AG04450 (cell line): ENCODE measurements around the gene GRIA3. TPM values are rescaled to one million over a fixed set of nuclear protein-coding genes. Genes with fewer than 3 reads are reported as not detected.

ENCODE experiments used
- CTCF ChIA-PET: fragments of 300-600, 350-600 bp; formaldehyde crosslinking; extraction: SDS; loops from one replicate; lab custom pipeline; 2022; ENCODE audit warnings: antibody characterized with exemption, inconsistent platforms; lab: Charles Lee
- POLR2A ChIA-PET: fragments of 350-600 bp; formaldehyde crosslinking; extraction: SDS; loops from one replicate; lab custom pipeline; 2021; ENCODE audit warnings: antibody characterized with exemption, inconsistent platforms; lab: Yijun Ruan, JAX
- DNase-seq: peaks from one replicate; pipeline ENCODE4 v3.0.0-alpha.2; 2011; ENCODE audit warnings: low read depth, low spot score
- H3K27ac ChIP-seq: one replicate; pipeline ENCODE4 v1.5.1; 2012; ENCODE audit warnings: low read depth, low read length, control low read depth
- H3K27me3 ChIP-seq: one replicate; pipeline ENCODE4 v1.6.0; 2012; ENCODE audit warnings: low read length; ENCODE audit not compliant: control insufficient read depth, insufficient read depth
- H3K4me3 ChIP-seq: 2 replicates; pipeline ENCODE4 v1.5.1; 2011; ENCODE audit warnings: mild to moderate bottlenecking, low read depth, low read length, control low read depth
- H3K9me3 ChIP-seq: 2 replicates; pipeline ENCODE4 v1.5.1; 2012; ENCODE audit warnings: low read length; ENCODE audit not compliant: control insufficient read depth, insufficient read depth
- polyA plus RNA-seq: library from polyadenylated mRNA; depleted of rRNA; stranded (reverse); fragments of >200 nt; gene quantifications from 2 replicates; pipeline ENCODE4 v1.2.3, GENCODE V29; 2011
- TF ChIP-seq, protein P1 (sequence below): IDR thresholded peaks from 2 replicates; pipeline ENCODE4 v1.5.1; 2011; ENCODE audit warnings: low read depth, low read length, control low read depth, inconsistent platforms

GRIA3 gene
- polyA plus RNA-seq, 1 experiment, result 0.06 TPM

DNA sequence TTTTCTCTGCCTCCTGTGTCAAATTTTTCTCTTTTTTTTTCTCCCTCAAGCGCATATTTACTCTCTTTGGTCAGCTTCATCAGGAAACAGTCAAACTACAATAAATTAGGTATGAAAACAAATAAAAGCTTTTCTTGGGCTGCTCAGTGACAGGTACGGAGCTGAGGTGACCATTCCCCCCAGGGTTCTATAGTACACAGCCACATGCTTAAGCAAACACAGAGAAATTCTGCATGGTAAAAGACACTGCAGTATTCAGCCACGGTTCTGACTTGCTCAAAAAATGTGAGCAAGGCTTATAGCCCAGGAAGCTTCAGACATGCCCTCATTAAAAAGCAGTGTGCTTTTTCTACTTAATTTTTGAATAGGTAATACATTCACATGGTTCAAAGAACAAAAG, 138.5 kb downstream of the GRIA3 start:
- ChIA-PET CTCF (no interaction called here), POLR2A (no interaction called here)
- H3K27ac ChIP-seq, result no peak overlapping the region
- H3K9me3 ChIP-seq, result no peaks in the 10 kb centered on the region
- TF ChIP-seq, protein P1, sequence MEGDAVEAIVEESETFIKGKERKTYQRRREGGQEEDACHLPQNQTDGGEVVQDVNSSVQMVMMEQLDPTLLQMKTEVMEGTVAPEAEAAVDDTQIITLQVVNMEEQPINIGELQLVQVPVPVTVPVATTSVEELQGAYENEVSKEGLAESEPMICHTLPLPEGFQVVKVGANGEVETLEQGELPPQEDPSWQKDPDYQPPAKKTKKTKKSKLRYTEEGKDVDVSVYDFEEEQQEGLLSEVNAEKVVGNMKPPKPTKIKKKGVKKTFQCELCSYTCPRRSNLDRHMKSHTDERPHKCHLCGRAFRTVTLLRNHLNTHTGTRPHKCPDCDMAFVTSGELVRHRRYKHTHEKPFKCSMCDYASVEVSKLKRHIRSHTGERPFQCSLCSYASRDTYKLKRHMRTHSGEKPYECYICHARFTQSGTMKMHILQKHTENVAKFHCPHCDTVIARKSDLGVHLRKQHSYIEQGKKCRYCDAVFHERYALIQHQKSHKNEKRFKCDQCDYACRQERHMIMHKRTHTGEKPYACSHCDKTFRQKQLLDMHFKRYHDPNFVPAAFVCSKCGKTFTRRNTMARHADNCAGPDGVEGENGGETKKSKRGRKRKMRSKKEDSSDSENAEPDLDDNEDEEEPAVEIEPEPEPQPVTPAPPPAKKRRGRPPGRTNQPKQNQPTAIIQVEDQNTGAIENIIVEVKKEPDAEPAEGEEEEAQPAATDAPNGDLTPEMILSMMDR, result no peak
- H3K4me3 ChIP-seq, result no peak overlapping the region
- H3K27me3 ChIP-seq, result no peaks in the 10 kb centered on the region
- DNase-seq, result no peak

DNA sequence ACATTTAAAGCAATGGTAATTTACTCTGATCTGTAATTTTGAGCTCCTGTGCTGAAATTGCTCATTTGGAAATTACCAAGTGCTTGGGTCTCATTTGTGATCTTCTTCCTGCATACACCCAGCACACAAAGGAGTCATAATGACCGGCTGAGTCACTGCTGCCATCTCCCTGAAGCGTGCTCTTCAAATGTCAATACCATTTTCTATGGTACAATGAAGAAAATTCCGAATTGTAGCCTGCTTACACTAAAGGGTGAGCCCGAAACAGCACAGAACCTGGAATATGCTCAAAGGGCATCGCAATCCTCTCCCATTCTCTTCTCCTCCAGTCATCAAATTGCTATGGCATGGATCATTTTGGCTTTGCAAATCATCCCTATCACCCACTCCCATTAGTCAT, 140.5 kb downstream of the GRIA3 start:
- Histone ChIP-seq H3K27ac (no peak overlapping the region), H3K4me3 (no peak overlapping the region)
- CTCF ChIA-PET, result no interaction called here

DNA sequence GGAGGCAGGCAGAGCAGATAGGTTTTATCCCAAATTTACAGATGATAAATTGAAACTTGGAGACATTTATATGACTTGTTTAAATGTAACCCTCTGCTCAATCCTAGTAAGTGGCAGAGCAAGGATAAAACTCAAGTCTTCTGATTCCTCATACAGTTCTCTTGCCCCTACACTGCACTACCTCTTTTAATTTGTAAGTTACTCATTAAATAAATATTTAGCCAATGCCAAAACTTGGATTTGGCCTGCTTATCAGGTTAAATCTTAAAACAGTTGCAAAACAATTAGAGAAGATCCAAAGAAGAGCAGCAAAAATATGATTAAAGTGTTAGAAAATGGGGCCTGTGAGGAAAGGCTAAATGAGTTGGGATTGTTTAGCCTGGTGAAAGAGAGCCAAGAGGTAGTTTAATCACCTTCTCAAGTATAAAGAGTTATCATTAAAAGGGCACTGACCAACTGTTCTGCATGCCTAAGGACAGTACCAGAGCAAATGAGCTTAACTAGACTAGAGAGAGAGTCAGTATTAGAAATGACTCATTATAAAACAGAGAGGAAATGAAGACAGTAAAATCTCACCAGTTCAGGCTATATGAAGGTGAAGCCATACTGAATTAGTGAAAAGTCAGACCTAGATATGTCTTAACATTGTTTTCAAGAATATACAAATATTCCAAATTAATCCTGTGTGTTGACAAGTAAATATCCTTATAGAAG, 146.3 kb downstream of the GRIA3 start:
- Histone ChIP-seq H3K27me3 (no peaks in the 10 kb centered on the region), H3K4me3 (no peak overlapping the region), H3K27ac (no peak overlapping the region), H3K9me3 (no peaks in the 10 kb centered on the region)
- CTCF ChIA-PET, result no interaction called here
- TF ChIP-seq, protein P1, result no peak
- no peak for DNase-seq
- POLR2A ChIA-PET, result no interaction called here

More for the DNA sequence above, 140.5 kb downstream of the GRIA3 start:
- Histone ChIP-seq H3K9me3 (no peaks in the 10 kb centered on the region), H3K27me3 (no peaks in the 10 kb centered on the region)
- POLR2A ChIA-PET, result no interaction called here
- TF ChIP-seq, protein P1, result no peak
- no peak for DNase-seq

DNA sequence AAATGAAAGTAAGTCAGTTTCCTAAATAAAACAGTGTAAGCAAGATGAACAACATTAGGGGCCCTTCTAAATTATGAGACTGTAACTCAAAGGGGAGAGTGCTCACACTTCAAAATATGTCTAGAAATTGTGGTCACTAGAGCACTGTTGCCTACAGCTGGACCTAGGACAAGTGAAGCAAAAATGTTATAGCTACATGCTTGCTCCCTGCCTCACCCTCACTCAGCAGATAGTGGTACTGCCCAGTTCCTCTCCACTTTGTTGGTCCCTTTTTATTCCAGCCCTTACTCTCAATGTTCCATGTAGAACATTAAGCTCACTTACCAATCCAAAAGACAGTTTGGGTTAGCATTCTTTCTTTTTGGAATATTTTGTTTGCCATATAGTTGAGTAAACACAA, 147.3 kb downstream of the GRIA3 start:
- ChIA-PET CTCF (no interaction called here), POLR2A (no interaction called here)
- Histone ChIP-seq H3K9me3 (no peaks in the 10 kb centered on the region), H3K27ac (no peak overlapping the region), H3K4me3 (no peak overlapping the region), H3K27me3 (no peaks in the 10 kb centered on the region)
- no peak for DNase-seq
- TF ChIP-seq, protein P1, result no peak

DNA sequence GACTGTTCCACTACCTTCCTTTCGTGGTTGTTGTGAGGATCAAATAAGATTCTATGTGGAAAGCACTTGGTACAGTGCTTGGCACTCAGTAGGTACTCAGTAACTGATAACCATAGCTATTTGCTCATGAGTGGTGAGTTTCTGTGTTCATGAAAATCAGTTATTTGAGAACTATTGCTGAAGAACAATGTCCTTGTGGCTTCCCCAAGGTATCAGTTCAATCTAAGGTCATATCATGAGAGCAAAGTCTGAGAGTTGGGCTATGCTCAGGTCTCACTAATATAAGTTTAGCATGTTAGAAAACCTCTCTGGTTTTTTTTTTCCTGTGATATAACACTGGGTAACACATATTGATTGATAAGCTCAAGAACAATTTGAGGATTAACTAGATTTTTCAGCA, 147.8 kb downstream of the GRIA3 start:
- no peak overlapping the region for H3K4me3 ChIP-seq
- TF ChIP-seq, protein P1, result no peak
- H3K9me3 ChIP-seq, result no peaks in the 10 kb centered on the region
- H3K27ac ChIP-seq, result no peak overlapping the region
- no peaks in the 10 kb centered on the region for H3K27me3 ChIP-seq
- POLR2A ChIA-PET, result no interaction called here
- no peak for DNase-seq
- CTCF ChIA-PET, result no interaction called here
